GM21390 (cell line): ENCODE data around the gene TMEM18.
"Not testable (repeated sequence)": the region's sequence is repeated elsewhere in the genome, so short reads cannot be mapped to it uniquely, and the experiment has no call there.

ENCODE experiments used
- ATAC-seq: cut with Tn5 transposase; IDR thresholded peaks from one replicate; pipeline ENCODE4 v1.9.1; 2021; ENCODE audit not compliant: unreplicated experiment

Gene TMEM18

DNA sequence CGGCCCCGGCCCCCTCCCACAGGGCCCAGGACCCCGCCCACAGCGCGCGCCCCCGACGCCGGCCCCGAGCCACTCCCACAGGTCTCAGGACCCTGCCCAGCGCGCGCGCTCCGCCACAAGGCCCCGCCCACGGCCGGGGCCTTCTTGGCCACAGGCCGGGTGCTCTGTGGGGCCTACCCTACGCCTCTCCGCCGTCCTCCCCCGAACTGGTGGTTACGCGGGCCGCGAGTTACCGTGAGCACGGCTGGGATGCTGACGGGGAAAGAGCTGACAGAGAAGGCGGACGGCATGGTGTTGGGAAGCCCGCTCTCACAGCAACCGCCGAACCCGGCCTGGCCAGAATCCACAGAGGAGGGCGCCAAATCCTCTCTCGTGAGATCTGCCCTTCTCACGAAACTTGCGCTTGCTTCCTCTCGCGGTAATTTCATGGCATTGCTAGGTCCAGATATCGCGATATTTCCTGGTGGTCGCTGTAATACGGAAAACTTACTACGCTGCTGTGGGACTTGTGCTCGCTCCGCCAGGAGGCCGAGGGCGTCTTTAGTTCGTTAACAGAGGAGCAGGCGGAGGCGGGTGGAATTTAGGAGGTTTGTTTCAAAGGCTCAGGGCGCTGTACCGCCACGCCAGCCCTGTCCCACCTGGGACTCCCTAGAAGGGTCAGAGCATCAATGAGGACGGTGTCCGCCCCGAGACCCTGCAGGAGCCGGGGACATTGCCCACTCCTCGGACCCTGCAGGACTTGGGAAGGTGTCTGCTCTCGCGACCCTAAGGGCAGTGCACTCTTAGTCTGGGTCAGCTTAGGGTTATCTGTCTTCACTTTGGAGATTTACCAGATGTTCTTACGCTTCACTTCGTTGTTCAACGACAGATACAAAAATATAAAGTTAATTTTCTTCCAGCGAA, at the start of gene TMEM18:
TMEM18 (minus strand) TSS at position 351 of the 903 bp plus-strand sequence; CDS start at position 290, 61 bp downstream.
- peak; percentile 56 for ATAC-seq

DNA sequence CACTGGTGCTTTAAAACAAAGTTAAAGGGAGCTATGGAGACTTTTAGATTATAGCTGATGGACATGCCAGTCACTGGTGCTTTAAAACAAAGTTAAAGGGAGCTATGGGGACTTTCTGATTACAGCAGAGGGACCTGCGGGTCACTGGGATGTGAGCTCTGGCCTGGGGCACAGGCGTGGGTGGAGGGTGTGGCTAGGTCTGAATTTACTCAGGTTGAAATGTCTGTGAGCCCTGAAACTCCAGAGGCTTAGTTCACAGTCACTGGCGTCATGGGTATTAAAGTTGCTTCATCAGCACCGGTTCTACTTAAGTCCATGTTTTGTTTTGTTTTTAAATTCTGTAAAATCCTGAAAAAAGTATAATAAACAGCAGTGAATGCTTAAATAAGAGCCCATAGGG, 49.0 kb upstream of the TMEM18 start:
- ATAC-seq, result peak; percentile 60

DNA sequence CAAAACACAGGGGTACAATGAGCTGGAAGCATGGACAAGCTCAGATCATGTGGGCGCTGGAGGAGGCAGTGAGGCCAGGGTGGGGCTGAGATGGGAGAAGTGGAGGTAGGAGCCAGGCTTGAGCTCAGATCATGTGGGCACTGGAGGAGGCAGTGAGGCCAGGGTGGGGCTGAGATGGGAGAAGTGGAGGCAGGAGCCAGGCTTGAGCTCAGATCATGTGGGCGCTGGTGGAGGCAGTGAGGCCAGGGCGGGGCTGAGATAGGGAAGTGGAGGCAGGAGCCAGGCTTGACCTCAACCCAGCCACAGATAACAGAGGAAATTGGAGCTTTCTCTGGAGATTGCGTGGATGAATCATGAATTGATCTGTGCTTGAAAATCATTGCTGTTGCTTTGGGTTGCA, 48.3 kb upstream of the TMEM18 start:
- ATAC-seq, result no peak

DNA sequence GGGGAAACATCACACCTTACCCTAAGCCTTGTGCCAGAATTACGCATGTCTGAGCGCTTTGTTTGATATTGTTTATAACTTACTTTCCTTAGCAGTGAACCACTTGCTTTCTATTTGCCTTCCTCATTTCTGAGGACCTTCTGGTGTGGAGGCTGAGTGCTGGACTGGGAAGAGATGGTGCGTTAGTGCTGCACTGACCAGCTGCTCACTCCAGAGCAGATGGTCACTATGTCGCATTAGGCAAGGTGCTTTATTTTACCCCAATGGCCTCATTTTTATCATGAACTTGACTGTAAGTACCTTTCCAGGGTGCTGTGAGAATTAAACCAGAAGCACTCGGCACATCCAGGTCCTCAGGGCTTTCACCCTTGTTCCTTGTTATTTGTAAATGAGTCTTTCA, 46.6 kb upstream of the TMEM18 start:
- no peak for ATAC-seq

DNA sequence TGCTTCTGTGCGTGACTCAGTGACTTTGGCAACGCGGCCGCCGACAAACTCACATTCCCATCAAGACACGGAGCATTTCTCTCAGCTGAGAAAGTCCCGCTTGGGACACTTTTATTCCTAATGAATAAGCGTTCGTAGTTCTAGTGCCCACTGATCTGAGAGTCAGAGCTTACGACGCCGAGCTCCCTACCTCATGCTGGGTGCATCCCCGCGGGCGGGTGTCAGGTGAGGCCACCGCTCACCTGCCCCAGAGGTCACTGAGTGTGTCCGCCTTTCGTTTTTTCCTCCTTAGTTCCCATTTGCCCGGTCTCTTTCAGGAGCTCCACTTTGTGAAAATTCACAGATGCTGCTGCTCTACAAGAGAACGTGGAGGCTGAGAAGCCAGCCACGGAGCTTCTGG, 43.6 kb upstream of the TMEM18 start:
- ATAC-seq, result no peak

DNA sequence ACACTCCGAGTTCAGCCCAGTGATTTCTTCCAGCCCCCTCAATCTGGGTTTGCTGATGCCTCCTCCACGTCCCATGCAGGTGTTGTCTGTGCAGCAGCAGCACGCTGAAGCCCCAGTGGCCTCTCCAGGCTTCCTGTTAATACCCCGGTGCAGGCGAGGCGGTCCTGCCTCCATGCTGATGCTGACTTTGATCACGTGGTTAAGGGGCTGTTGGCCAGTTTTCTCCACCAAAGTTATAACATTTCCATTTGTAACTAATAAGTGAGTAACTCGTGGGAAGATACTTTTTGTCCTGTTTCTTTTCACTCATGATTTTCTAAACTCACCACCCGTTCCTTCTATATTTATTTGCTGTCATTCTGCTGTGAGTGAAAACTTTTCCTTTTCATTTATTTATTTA, 42.5 kb upstream of the TMEM18 start:
- no peak for ATAC-seq

DNA sequence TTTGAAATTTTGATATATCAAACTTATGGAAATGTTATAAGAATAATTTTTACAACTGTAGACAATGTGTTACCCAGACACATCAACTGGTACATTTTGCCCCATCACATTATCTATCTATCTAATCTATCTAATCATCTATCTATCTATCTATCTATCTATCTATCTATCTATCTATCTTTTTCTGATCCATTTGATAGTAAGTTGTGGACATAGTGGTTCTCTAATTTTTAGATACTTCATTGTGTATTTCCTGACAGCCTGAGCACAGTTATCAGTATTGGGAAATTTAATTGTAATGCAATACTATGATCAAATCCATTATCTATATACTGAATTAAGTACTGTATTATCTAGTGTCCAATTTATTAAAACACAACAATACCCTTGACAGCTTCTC, 42.0 kb upstream of the TMEM18 start:
- no peak for ATAC-seq

DNA sequence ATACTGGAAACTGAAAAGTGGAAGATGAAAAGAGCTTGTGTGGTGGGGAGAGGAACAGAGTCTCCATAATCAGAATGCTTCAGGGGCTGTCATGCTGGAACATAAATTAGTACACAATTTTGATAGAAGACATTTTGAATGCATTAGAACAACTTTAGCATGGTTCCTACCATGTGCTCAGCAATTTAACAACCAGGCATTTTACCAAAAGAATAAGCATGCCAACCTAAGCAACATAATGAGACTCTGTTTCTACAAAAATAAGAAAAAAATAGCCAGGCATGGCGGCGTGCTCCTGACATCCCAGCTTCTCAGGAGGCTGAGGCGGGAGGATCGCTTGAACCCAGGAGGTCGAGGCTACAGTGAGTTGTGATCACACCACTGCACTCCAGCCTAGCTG, 40.5 kb upstream of the TMEM18 start:
- ATAC-seq, result no peak

DNA sequence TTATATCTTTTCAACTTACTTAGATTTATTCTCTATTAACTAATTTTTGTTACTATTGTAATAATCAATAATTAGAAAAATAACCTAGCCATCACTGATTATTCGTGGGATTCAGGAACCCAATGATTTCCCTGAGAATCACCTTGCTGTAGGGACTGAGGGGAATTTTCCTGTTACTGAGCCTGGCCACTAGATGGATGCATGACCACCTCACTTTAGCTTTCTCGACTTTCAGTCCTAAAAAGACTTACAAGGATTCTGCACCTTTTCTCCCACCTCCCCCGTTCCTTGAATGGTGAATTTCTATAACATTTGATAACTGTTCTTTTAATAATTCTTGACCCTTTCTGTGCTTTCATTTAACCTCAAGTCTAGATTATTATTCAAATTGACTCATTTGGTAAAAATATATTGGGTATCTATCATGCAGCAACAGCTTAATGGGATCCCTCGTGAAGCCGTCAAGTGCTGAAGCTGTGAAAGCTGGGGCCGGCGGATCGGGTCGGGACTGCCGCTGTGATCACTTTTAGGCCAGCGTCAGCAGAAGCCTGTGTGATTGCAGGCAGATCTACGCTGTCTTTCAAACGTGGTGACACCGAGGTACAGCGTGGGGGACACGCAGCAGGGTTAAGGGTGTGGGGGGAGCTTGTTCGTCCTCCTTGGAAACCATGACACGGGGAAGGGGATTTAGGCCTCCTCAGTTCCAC, 38.8 kb upstream of the TMEM18 start:
- ATAC-seq, result no peak

DNA sequence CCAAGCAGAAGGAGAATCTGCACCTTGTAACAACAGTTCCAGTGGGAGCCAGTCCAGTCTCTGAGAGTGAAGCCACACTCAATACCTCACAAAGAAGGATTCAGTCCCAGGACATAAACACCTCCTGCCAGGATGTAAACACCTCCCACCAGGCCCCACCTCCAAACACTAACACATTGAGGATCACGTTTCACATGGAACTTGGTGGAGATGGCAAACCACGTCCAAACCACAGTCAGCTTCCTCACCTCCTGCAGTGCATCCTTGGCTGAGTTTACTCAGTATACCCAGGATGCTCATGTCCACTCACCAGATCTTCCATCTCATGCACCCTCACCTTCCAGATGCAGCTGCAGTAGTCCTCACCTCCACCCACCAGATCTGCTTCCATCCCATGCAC, 37.8 kb upstream of the TMEM18 start:
- ATAC-seq, result no peak

DNA sequence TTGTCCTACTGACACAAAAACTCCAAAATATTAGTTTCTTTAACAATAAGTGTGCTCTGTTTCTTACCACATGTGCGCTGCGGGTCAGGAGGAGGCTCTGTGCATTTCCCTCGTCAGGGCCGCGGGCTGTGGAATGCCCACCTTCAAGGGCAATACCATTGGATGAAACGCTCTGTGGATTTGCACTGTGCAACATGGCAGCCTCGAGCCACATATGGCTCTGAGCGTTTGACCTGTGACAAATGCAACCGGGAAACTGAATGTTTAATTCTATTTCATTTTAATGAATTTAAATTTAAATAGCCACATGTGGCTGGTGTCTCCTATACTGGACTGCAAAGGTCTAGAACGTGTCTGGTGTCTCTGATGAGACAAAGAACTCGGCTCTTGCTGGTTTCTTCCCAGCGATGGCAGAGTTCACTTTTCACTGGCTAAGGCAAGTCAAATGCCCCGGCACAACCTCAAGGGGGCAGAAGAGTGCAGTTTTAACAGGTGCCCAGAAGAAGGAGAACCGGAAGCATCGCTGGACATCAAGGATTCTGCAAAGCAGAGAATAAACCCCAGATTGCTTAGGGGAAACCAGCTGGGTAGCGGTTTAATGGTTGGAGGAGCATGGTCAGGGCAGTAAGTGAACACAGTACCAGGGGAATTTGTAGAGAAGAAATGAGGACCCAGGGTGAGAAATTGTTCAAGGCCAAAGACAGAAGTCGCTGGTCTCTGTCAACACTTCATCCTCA, 37.0 kb upstream of the TMEM18 start:
- ATAC-seq, result peak; percentile 98

DNA sequence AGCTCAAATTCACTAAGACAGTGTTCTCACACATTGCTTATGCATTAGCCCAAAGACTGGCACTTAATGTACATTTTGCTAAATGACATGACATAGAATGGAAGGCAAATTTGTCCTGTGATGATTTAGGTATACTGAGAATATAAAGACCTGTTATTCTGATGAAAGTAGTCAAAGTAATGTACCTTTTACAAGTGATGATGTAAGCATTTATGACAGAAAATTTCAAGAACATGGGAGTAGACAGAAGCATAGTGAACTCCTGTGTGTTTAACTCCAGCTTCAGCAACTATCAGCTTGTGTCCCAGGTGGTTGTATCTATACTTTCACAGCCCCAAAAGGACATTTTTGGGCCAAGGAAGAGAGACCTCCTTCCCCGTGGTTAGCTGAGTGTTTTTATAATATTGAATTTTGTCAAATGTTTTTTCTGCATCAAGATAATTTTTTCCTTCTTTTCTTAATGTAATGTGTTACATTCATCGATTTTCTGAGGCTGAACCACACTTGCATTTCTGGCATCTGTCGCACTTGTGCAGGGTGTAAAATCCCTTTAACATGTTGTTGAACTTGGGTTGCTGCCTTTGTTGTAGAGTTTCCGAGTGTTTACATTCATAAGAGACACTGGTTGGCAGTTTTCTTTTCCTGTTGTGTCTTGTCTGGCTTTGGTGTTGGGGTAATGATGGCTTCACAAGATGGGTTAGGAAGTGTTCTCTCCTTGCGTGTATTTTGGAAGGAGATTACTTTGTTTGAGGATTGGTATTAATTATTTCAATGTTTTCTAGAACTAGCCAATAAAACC, 33.9 kb upstream of the TMEM18 start:
- no peak for ATAC-seq

DNA sequence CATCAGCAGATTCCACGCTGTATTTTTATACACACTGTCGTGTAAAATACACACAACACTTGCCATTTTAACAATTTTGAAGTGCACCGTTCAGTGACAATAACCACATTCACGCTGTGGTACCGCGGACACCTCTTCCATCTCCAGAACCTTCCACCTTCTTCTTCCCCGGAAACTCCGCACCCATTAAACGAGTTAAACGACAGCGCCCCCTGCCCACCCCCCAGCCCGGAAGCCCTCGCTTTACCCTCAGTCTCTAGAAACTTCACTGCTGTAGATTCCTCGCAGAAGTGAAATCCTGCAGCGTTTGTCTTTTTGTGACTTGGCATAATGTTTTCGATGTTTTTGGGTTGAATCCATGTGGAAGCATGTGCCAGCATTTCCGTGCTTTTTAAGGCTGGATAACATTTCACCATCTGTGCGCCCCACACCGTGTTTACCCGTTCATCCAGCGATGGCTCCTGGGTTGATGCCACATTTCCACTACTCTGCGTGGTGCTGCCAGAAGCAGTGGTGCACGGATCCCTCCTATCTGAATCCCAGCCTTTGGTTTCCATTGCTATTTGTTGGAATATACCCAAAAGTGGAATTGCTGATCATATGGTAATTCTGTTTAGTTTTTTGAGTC, 32.0 kb upstream of the TMEM18 start:
- no peak for ATAC-seq

DNA sequence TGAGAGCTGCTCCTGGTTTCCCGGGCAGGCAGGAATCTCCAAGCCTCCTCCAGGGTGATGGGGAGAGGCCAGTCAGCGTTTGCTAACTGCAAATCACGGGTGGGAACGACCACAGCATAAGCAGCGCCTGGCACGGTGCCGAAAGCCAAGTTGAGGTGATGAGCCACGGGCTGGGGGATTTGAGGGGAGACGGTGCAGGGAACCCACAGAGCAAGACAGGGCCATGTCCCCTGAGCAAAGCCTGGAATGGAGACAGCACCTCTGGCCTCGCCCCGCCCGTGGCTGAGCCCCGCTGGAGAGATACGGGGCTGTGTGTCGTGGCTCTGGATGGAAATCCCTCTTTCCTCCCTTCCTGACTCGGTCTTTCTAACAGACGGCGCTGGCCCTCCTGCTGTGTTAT, 31.5 kb upstream of the TMEM18 start:
- ATAC-seq, result no peak

DNA sequence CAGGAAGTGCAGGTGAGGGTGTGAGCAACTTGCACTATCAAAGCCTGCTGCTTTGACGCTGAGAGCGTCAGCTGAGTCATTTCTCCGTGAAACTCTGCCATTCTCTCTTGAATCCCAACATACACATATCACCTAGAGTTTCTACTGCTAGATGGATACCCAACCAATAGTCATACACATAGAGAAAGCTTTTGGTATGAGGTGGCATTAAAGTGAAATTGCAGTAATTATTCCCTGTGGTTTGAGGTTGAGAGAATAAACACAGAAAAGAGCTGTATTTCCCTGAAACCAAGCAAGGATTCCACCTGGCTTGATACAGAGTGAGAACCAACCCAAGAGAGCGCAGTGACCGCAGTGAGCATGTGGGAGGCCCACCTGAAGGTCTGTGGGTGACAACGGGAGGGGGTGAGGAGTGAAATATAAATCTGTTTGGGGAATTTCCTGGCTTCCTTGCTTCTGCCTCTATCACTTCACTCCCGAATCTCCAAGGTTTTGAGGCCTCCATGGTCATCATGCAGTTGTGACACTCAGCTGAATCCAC, 28.8 kb upstream of the TMEM18 start:
- ATAC-seq, result peak; percentile 94

DNA sequence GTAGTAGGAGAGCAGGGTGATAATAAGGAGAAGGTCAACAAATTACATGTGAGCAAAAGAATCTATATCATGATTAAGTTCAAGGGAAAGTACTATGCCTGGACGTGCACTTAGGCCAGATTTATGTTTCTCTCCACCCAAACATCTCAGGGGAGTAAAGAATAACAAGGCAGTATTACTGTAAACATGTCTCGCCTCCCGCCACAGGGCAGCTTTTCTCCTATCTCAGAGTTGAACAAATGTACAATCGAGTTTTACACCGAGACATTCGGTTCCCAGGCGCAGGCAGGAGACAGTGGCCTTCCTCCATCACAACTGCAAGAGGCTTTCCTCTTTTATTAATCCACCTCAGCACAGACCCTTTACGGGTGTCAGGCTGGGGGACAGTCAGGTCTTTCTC, 25.6 kb upstream of the TMEM18 start:
- ATAC-seq, result not testable (repeated sequence)

DNA sequence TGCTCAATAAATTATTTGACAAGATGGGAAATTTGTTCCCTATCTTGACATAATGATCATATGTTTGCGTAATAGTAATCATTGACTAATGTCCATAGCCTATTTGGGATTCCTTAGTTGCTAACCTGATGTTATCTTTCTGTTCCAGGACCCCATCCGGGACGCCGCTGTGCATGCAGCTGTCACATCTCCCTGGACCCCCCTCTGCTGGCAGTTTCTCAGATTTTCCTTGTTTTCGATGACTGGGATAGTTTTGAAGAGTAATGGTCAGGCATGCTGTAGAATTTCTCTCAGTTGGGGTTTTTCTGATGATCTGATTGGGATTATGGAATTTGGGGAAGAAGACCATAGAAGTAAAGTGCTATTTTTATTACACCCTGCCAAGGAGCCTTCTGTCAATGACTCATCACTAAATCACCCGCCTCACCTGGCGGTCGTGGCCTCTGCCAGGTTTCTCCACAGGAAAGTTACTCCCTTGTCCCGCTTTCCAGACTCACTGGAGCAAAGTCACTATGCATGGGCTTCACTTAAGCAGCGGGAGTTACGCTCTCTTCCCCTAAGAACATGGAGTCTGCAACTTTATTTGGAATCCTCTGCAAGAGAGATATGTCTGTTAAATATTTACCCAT, 19.9 kb upstream of the TMEM18 start:
- ATAC-seq, result no peak

DNA sequence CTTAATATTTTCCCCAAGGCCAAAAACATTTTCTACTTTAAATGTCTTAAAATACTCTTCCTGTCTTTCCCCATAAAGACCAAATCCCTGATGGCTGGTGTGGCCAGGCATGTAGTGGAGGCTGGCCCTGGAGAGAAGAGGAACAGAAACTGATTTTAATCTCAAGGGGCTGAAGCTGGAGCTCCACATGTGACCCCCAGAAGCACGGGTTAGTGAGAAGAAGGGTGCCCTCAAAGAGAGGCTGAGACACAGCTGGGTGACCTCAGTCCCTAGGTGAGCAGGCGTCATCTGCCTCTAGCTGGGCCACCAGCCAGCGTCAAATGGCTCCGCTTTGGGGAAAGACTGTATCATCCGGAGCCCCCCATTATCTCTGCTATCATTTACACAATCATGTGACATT, 19.3 kb upstream of the TMEM18 start:
- peak; percentile 87 for ATAC-seq

DNA sequence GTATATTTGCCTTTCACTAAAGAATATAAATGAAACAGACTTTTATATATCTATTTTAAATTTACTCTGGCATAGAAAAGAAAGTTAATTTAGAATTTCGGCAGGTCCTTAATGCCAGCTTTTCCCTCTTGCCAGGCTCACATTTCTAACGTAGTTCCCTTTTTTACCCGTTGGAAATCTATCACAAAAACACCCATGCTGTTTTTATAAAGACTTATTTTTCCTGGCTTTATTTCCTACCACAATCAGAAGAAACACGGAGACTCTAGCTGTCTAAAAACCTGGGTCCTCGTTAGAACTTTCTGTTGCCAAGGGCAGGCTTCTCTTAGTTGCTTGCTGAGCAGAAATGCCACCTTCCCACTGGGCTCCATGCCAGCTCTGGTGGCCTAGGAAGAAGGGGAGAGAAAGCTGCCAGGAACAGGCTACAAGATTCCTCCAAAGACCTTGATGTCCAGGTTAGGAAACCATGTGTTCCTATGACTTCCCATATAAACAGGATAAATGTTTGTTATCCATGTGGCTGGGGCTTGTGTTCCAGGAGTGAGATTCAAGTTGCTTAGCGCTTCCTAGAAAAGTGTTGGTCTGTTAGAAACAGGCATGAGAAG, 17.8 kb upstream of the TMEM18 start:
- ATAC-seq, result no peak
